Erythroblast (primary cell): ENCODE measurements around the gene ACADS.

Source experiments
- DNase-seq, 2 experiments: peaks; one replicate each; lab custom pipeline; 2025; lab: John Stamatoyannopoulos, UW
- GATA1 ChIP-seq: IDR thresholded peaks from 2 replicates; pipeline ENCODE4 v1.6.1; 2011; ENCODE audit warnings: low read depth, mild to moderate bottlenecking, control low read depth, low read length, moderate library complexity
- POLR2A ChIP-seq: IDR thresholded peaks from 2 replicates; pipeline ENCODE4 v1.6.1; 2011; ENCODE audit warnings: mild to moderate bottlenecking, low read length

The ACADS gene

GRCh38 chr12:120741476-120742421, 16.1 kb downstream of the ACADS start:
- no peak for TF ChIP-seq GATA1
- no peak for TF ChIP-seq POLR2A
- DNase-seq, result no peak

GRCh38 chr12:120744922-120745493, 19.4 kb downstream of the ACADS start:
- TF ChIP-seq GATA1 (no peak), POLR2A (no peak)
- no peak for DNase-seq

GRCh38 chr12:120748242-120748641, 22.6 kb downstream of the ACADS start:
- DNase-seq, result no peak
- TF ChIP-seq POLR2A (no peak), GATA1 (no peak)

GRCh38 chr12:120749256-120749655, 23.6 kb downstream of the ACADS start:
- TF ChIP-seq POLR2A (no peak), GATA1 (no peak)
- DNase-seq, result no peak

- TF ChIP-seq GATA1 (no peak), POLR2A (no peak)
- DNase-seq, result no peak
These were observed 25.2 kb downstream of the ACADS start for GRCh38 chr12:120750806-120751205.

GRCh38 chr12:120751389-120751788, 25.8 kb downstream of the ACADS start:
- TF ChIP-seq POLR2A, result no peak
- no peak for TF ChIP-seq GATA1
- no peak for DNase-seq

- DNase-seq, result no peak
- TF ChIP-seq POLR2A (no peak), GATA1 (no peak)
These were observed 29.2 kb downstream of the ACADS start for GRCh38 chr12:120754792-120755191.

GRCh38 chr12:120755269-120755668, 29.6 kb downstream of the ACADS start:
- no peak for DNase-seq
- TF ChIP-seq GATA1, result no peak
- no peak for TF ChIP-seq POLR2A

GRCh38 chr12:120757226-120757742, 31.7 kb downstream of the ACADS start:
- no peak for DNase-seq
- no peak for TF ChIP-seq POLR2A
- TF ChIP-seq GATA1, result no peak

GRCh38 chr12:120757949-120758348, 32.3 kb downstream of the ACADS start:
- TF ChIP-seq GATA1 (no peak), POLR2A (no peak)
- no peak for DNase-seq

- TF ChIP-seq POLR2A, result no peak
- no peak for TF ChIP-seq GATA1
- DNase-seq, result no peak
These were observed 33.4 kb downstream of the ACADS start for GRCh38 chr12:120758798-120759590.

GRCh38 chr12:120759591-120760348, 34.1 kb downstream of the ACADS start:
- TF ChIP-seq POLR2A (no peak), GATA1 (no peak)
- no peak for DNase-seq
